Measurements from ENCODE around the gene GCDH.
A peak's percentile ranks its signal among the peaks of the same experiment; 100 is the strongest.
"Not testable (repeated sequence)": the region's sequence is repeated elsewhere in the genome, so short reads cannot be mapped to it uniquely, and the experiment has no call there.

GCDH gene

GRCh38 chr19:12890787-12891552 is at the start of gene GCDH:
Gene GCDH, plus strand, starts transcription at chr19:12891160. Its CDS starts 145 bp downstream, at chr19:12891305.
- peak; percentile 96 for DNase-seq

- no peak for DNase-seq
These were observed 48.4 kb upstream of the GCDH start for GRCh38 chr19:12842511-12842910.

- DNase-seq, result no peak
These were observed 47.6 kb upstream of the GCDH start for GRCh38 chr19:12843328-12843727.

- DNase-seq, result no peak
These were observed 46.8 kb upstream of the GCDH start for GRCh38 chr19:12843999-12844732.

GRCh38 chr19:12846613-12847012 is 44.3 kb upstream of the GCDH start:
- not testable (repeated sequence) for DNase-seq

GRCh38 chr19:12847159-12848139 is 43.5 kb upstream of the GCDH start:
- DNase-seq, result peak; percentile 85

- no peak for DNase-seq
These were observed 34.3 kb upstream of the GCDH start for GRCh38 chr19:12856653-12857052.

GRCh38 chr19:12858041-12858928 is 32.7 kb upstream of the GCDH start:
- no peak for DNase-seq

GRCh38 chr19:12859546-12859945 is 31.4 kb upstream of the GCDH start:
- no peak for DNase-seq

- no peak for DNase-seq
These were observed 26.8 kb upstream of the GCDH start for GRCh38 chr19:12864143-12864542.

GRCh38 chr19:12864721-12865715 is 25.9 kb upstream of the GCDH start:
- no peak for DNase-seq

GRCh38 chr19:12865746-12866415 is 25.1 kb upstream of the GCDH start:
- no peak for DNase-seq

GRCh38 chr19:12866416-12867119 is 24.4 kb upstream of the GCDH start:
- DNase-seq, result no peak

- DNase-seq, result peak; percentile 76
These were observed 23.6 kb upstream of the GCDH start for GRCh38 chr19:12867120-12868099.

- no peak for DNase-seq
These were observed 22.3 kb upstream of the GCDH start for GRCh38 chr19:12868540-12869112.

GRCh38 chr19:12871681-12872080 is 19.3 kb upstream of the GCDH start:
- DNase-seq, result no peak

- no peak for DNase-seq
These were observed 18.7 kb upstream of the GCDH start for GRCh38 chr19:12872255-12872654.

All from CD4-positive, alpha-beta T cell treated with Interleukin-17A for 4 hours (primary cell).